SK-N-SH treated with all-trans-retinoic acid at 6 μM for 48 hours (cell line): ENCODE data around the gene PLCE1.

ENCODE experiments used
- ATAC-seq: fragments of 200-7000 bp; cut with Tn5 transposase; 3 replicates; pipeline ENCODE4 v1.9.1; 2020; ENCODE audit warnings: mild to moderate bottlenecking, moderate library complexity
- ARNTL ChIP-seq: fragments of 450-650 bp; formaldehyde crosslinking; IDR thresholded peaks from 2 replicates; pipeline ENCODE4 v1.5.0; 2020; ENCODE audit warnings: low read depth, mild to moderate bottlenecking, moderate library complexity, borderline replicate concordance
- BACH2 ChIP-seq: fragments of 250-450 bp; sonication (Bioruptor Pico); IDR thresholded peaks from 2 replicates; pipeline ENCODE4 v1.9.0; 2021; ENCODE audit warnings: mild to moderate bottlenecking, borderline replicate concordance
- CSDC2 ChIP-seq: fragments of 250-450 bp; sonication (Bioruptor Pico); IDR thresholded peaks from 2 replicates; pipeline ENCODE4 v1.5.0; 2020; ENCODE audit warnings: mild to moderate bottlenecking, moderate library complexity
- CSRNP3 ChIP-seq: fragments of 250-450 bp; sonication (Bioruptor Pico); IDR thresholded peaks from 2 replicates; pipeline ENCODE4 v1.5.1; 2021; ENCODE audit warnings: mild to moderate bottlenecking, moderate library complexity
- GLIS3 ChIP-seq: fragments of 250-450 bp; sonication (Bioruptor Pico); IDR thresholded peaks from 2 replicates; pipeline ENCODE4 v1.5.0; 2020; ENCODE audit warnings: mild to moderate bottlenecking, moderate library complexity
- OSR1 ChIP-seq: fragments of 250-450 bp; sonication (Bioruptor Pico); IDR thresholded peaks from 2 replicates; pipeline ENCODE4 v1.8.0; 2022; ENCODE audit warnings: moderate library complexity, mild to moderate bottlenecking, inconsistent platforms
- PPARA ChIP-seq: fragments of 250-450 bp; sonication (Bioruptor Pico); IDR thresholded peaks from 2 replicates; pipeline ENCODE4 v1.5.0; 2020; ENCODE audit warnings: mild to moderate bottlenecking, borderline replicate concordance
- TCF4 ChIP-seq: fragments of 250-450 bp; sonication (Bioruptor Pico); IDR thresholded peaks from 2 replicates; pipeline ENCODE4 v1.8.0; 2021; ENCODE audit warnings: mild to moderate bottlenecking, moderate library complexity, borderline replicate concordance
- TOX ChIP-seq: fragments of 250-450 bp; sonication (Bioruptor Pico); IDR thresholded peaks from 2 replicates; pipeline ENCODE4 v1.8.0; 2021; ENCODE audit warnings: mild to moderate bottlenecking, moderate library complexity, borderline replicate concordance
- TSHZ2 ChIP-seq: fragments of 250-450 bp; sonication (Bioruptor Pico); IDR thresholded peaks from 2 replicates; pipeline ENCODE4 v1.5.0; 2020; ENCODE audit warnings: mild to moderate bottlenecking, moderate library complexity
- ZC3H10 ChIP-seq: fragments of 250-450 bp; sonication (Bioruptor Pico); IDR thresholded peaks from 2 replicates; pipeline ENCODE4 v1.5.1; 2021; ENCODE audit warnings: mild to moderate bottlenecking, moderate library complexity
- ZFP30 ChIP-seq: fragments of 450-650 bp; formaldehyde crosslinking; IDR thresholded peaks from 2 replicates; pipeline ENCODE4 v1.5.0; 2022; ENCODE audit warnings: mild to moderate bottlenecking, moderate library complexity
- ZNF565 ChIP-seq: fragments of 450-650 bp; formaldehyde crosslinking; conservative IDR thresholded peaks from 2 replicates; pipeline ENCODE4 v1.5.0; 2020; ENCODE audit warnings: low read depth, mild to moderate bottlenecking, moderate library complexity
- TF ChIP-seq, protein P1 (sequence below): fragments of 250-450 bp; sonication (Bioruptor Pico); IDR thresholded peaks from 2 replicates; pipeline ENCODE4 v1.8.0; 2020; ENCODE audit warnings: mild to moderate bottlenecking, moderate library complexity, borderline replicate concordance
- TF ChIP-seq, protein P2 (sequence below): fragments of 250-450 bp; sonication (Bioruptor Pico); IDR thresholded peaks from 2 replicates; pipeline ENCODE4 v1.8.0; 2021; ENCODE audit warnings: low read depth, mild to moderate bottlenecking, moderate library complexity, borderline replicate concordance
- TF ChIP-seq, protein P3 (sequence below): fragments of 250-450 bp; sonication (Bioruptor Pico); IDR thresholded peaks from 2 replicates; pipeline ENCODE4 v1.5.1; 2020; ENCODE audit warnings: low read depth, mild to moderate bottlenecking, moderate library complexity

PLCE1 gene

DNA sequence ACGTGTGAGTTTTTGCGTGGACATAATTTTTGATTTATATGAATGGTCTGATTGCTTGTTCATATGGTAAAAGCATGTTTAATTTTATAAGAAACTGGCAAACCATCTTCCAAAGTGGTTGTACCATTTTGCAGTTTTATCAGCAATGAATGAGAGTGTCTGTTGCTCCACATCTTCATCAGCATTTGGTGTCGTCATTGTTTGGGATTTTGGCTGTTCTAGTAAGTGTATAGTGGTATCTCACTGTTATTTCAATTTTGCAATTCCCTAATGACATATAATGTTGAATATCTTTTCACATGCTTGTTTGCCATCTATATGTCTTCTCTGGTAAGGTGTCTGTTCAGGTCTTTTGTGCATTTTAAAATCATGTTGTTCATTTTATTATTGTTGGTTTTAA, 13.2 kb upstream of the PLCE1 start:
- no peak for ATAC-seq
- TF ChIP-seq CSRNP3 (CRISPR knock-in tag) = no peak
- TF ChIP-seq PPARA (CRISPR knock-in tag) = no peak
- TF ChIP-seq OSR1 = no peak
- TF ChIP-seq, protein P1, sequence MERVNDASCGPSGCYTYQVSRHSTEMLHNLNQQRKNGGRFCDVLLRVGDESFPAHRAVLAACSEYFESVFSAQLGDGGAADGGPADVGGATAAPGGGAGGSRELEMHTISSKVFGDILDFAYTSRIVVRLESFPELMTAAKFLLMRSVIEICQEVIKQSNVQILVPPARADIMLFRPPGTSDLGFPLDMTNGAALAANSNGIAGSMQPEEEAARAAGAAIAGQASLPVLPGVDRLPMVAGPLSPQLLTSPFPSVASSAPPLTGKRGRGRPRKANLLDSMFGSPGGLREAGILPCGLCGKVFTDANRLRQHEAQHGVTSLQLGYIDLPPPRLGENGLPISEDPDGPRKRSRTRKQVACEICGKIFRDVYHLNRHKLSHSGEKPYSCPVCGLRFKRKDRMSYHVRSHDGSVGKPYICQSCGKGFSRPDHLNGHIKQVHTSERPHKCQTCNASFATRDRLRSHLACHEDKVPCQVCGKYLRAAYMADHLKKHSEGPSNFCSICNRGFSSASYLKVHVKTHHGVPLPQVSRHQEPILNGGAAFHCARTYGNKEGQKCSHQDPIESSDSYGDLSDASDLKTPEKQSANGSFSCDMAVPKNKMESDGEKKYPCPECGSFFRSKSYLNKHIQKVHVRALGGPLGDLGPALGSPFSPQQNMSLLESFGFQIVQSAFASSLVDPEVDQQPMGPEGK (CRISPR knock-in tag) = no peak
- no peak for TF ChIP-seq ZC3H10 (CRISPR knock-in tag)
- TF ChIP-seq BACH2 (CRISPR knock-in tag) = no peak
- TF ChIP-seq GLIS3 (CRISPR knock-in tag) = no peak
- TF ChIP-seq TOX (CRISPR knock-in tag) = no peak
- no peak for TF ChIP-seq TCF4 (CRISPR knock-in tag)
- no peak for TF ChIP-seq ARNTL (CRISPR knock-in tag)
- no peak for TF ChIP-seq CSDC2 (CRISPR knock-in tag)
- TF ChIP-seq TSHZ2 (CRISPR knock-in tag) = no peak
- TF ChIP-seq, protein P2, sequence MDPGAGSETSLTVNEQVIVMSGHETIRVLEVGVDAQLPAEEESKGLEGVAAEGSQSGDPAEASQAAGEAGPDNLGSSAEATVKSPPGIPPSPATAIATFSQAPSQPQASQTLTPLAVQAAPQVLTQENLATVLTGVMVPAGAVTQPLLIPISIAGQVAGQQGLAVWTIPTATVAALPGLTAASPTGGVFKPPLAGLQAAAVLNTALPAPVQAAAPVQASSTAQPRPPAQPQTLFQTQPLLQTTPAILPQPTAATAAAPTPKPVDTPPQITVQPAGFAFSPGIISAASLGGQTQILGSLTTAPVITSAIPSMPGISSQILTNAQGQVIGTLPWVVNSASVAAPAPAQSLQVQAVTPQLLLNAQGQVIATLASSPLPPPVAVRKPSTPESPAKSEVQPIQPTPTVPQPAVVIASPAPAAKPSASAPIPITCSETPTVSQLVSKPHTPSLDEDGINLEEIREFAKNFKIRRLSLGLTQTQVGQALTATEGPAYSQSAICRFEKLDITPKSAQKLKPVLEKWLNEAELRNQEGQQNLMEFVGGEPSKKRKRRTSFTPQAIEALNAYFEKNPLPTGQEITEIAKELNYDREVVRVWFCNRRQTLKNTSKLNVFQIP (CRISPR knock-in tag) = no peak
- TF ChIP-seq ZNF565 (CRISPR knock-in tag) = no peak
- no peak for TF ChIP-seq ZFP30
- TF ChIP-seq, protein P3, sequence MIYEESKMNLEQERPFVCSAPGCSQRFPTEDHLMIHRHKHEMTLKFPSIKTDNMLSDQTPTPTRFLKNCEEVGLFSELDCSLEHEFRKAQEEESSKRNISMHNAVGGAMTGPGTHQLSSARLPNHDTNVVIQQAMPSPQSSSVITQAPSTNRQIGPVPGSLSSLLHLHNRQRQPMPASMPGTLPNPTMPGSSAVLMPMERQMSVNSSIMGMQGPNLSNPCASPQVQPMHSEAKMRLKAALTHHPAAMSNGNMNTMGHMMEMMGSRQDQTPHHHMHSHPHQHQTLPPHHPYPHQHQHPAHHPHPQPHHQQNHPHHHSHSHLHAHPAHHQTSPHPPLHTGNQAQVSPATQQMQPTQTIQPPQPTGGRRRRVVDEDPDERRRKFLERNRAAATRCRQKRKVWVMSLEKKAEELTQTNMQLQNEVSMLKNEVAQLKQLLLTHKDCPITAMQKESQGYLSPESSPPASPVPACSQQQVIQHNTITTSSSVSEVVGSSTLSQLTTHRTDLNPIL (CRISPR knock-in tag) = no peak

GRCh38 chr10:93991114-93991513, 2.6 kb upstream of the PLCE1 start:
- TF ChIP-seq ZC3H10 (CRISPR knock-in tag) (no peak), TOX (CRISPR knock-in tag) (no peak), ARNTL (CRISPR knock-in tag) (no peak), GLIS3 (CRISPR knock-in tag) (no peak), TCF4 (CRISPR knock-in tag) (no peak), TSHZ2 (CRISPR knock-in tag) (no peak)
- TF ChIP-seq, protein P3 (CRISPR knock-in tag) = no peak
- TF ChIP-seq, protein P2 (CRISPR knock-in tag) = no peak
- ATAC-seq = no peak
